Activated T-helper 1 cell treated with anti-CD3 and anti-CD28 coated beads, Interleukin-12 subunit alpha, Interleukin-12 subunit beta, Interleukin-2, Interleukin-4 antibody, amounts not matched to agents 30 ng/mL and 10 ng/mL and 1 ng/mL, durations not matched to agents 14 hours and 24 hours and 36 hours (primary cell): Measurements from ENCODE around the gene MAN1B1. TPM values are rescaled to one million over a fixed set of nuclear protein-coding genes. Genes with fewer than 3 reads are reported as not detected.

Experiments used
- DNase-seq: peaks from one replicate; pipeline ENCODE4 v3.0.0; 2021; ENCODE audit warnings: low spot score
- H3K27ac Mint-ChIP-seq: one replicate; pipeline ENCODE4 v1.8.0; 2021; ENCODE audit warnings: mild to moderate bottlenecking, mixed read lengths
- H3K27me3 Mint-ChIP-seq: one replicate; pipeline ENCODE4 v1.8.0; 2022; ENCODE audit warnings: mild to moderate bottlenecking, moderate library complexity, mixed read lengths; ENCODE audit not compliant: insufficient read depth
- H3K36me3 Mint-ChIP-seq: one replicate; pipeline ENCODE4 v1.8.0; 2021; ENCODE audit warnings: low read depth, mixed read lengths
- H3K4me1 Mint-ChIP-seq: one replicate; pipeline ENCODE4 v1.8.0; 2021; ENCODE audit warnings: low read depth, mixed read lengths
- H3K4me3 Mint-ChIP-seq: one replicate; pipeline ENCODE4 v1.8.0; 2021; ENCODE audit warnings: mild to moderate bottlenecking, moderate library complexity, mixed read lengths
- H3K9me3 Mint-ChIP-seq: one replicate; pipeline ENCODE4 v1.8.0; 2021; ENCODE audit warnings: mixed read lengths
- intact Hi-C: fragments of 100-400 bp; cut with micrococcal nuclease; formaldehyde crosslinking; loops from one replicate; pipeline ENCODE4 v1.15.1; 2024
- total RNA-seq: library from RNA; stranded (reverse); gene quantifications from 2 replicates; pipeline ENCODE4 v1.2.3, GENCODE V29; 2022

The MAN1B1 gene
- total RNA-seq, 1 donor from 2014 or later, result 53.6 TPM

DNA sequence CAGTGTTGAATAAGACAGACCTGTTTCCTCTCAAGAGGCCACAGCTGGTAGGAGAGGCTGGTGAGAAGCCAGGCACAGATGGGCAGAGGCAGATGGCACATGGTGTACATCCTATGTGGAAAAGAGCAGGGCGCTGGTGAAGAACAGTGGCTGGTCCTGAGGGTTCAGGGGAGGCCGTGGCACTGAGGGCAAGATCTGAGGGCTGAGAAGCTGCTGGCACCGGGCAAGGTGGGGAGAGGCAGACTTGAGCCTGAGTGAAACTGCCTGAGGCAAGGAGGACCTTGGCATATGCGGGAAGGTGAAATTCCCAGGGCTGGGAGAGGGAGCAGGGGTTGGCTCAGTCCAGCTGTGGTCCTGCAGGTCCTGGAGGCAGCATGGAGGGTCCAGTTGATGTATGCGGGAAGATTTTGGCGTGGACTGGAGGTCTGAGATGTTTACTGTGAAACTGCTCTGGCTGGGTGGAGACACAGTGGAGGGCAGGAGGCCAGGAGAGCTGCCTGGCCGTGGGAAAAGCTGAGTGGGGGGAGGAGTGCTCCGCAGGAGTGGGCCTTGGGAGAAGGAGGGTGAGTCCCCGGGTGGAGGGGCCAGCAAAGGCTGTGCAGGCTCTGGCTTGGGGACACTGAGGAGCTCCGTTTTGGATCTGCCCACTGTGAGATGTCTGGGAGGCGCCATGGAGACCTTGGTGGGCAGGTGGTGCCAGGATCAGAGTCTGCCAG lies 2.6 kb downstream of the MAN1B1 start:
- peaks cover 33% of the 10 kb centered on the region for H3K4me1 Mint-ChIP-seq
- peaks cover 24% of the 10 kb centered on the region for H3K36me3 Mint-ChIP-seq
- no peak for DNase-seq
- H3K27ac Mint-ChIP-seq, result no peak overlapping the region
- H3K27me3 Mint-ChIP-seq, result no peaks in the 10 kb centered on the region
- intact Hi-C loops, result loop anchor here (5.0 kb wide), 2 partner anchors 187 to 202 kb away; partner anchors contain the start of gene TRAF2
- no peak overlapping the region for H3K4me3 Mint-ChIP-seq
- no peaks in the 10 kb centered on the region for H3K9me3 Mint-ChIP-seq

DNA sequence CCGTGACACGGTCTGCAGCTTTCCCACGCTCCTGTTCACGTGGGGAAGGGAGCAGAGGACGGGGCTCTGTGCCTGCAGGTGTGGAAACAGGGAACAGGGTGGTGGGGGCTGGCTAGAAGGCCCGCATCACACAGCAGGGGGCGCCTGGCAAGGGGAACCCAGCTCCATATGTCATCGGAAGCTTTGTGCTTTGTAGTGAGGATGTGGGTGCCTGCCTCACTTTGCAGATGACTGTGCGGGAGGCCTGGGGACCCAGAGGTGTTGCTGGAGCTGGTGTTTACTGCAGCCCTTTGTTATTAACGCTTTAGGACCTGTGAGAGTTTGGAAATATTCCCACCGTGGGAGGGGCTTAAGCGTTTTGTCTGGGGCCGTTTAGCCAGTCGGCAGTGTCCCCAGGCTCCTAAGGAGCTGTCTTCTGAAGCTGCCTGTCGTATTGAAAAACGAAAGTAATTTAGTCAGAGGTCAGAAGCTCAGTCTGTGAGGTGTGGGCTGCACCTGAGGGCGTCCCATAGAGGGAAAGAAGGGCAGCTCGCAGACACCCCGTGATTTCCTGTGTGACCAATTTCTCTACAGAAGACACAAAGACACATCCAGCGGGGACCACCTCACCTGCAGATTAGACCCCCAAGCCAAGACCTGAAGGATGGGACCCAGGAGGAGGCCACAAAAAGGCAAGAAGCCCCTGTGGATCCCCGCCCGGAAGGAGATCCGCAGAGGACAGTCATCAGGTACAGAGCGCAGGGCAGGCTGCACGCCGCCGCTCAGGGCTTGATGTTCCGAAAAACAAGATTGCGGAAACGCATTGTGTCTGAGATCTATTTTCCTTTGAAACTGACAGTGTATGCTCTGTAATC lies 9.1 kb downstream of the MAN1B1 start:
- no peaks in the 10 kb centered on the region for H3K9me3 Mint-ChIP-seq
- peak overlapping the region; percentile 93 for H3K27ac Mint-ChIP-seq
- no peaks in the 10 kb centered on the region for H3K27me3 Mint-ChIP-seq
- peak overlapping the region; percentile 72 for H3K4me3 Mint-ChIP-seq
- peak; percentile 83 for DNase-seq
- intact Hi-C loops, result loop anchor here (1.0 kb wide), 3 partner anchors 9 to 22 kb away; partner anchors contain the start of gene DPP7
- peaks cover 23% of the 10 kb centered on the region for H3K4me1 Mint-ChIP-seq
- H3K36me3 Mint-ChIP-seq, result peaks cover 30% of the 10 kb centered on the region

DNA sequence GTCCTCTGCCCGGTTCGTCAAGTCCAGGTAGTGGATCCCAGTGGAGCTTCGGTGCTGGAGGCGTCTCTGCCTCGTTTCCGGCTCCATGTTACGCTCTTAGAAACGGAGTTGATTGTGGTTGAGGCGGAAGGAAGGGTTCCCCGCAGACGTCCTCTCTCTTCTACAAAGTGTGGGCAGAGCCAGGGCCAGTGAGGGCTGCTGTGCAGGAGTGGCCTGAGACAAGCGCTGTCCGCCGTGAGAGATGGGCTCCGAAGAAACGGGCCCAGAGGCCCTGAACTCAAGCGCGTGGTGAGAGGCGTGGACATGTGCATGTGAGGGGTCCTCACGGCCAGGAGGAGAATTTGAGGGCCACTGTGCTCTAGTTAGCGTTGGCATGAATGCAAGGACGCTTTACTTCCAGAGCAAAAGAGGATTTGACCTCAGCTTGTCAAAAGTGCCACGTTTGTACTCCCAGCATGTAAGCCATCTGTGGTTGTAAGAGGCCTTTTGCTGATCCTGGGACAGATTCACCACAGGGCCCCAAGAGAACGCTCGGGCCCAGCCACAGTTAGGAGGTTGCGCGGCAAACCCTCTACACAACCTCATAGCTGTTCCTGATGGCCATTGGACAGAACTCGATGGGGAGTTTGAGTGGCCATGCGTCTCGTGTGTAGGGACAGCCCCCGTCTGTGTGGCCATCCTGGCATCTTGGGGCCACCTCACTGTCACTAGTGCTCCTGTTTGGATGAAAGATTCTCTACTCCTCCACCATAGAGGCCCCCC lies 10.2 kb downstream of the MAN1B1 start:
- H3K9me3 Mint-ChIP-seq, result no peaks in the 10 kb centered on the region
- peaks cover 23% of the 10 kb centered on the region for H3K4me1 Mint-ChIP-seq
- H3K27me3 Mint-ChIP-seq, result no peaks in the 10 kb centered on the region
- peaks cover 26% of the 10 kb centered on the region for H3K36me3 Mint-ChIP-seq
- no peak overlapping the region for H3K4me3 Mint-ChIP-seq
- no peak for DNase-seq
- H3K27ac Mint-ChIP-seq, result peak overlapping the region; percentile 93
- intact Hi-C loops, result no loop called here

GRCh38 chr9:137097761-137098462 lies 11.1 kb downstream of the MAN1B1 start:
- Mint-ChIP-seq H3K27me3 (no peaks in the 10 kb centered on the region), H3K9me3 (no peaks in the 10 kb centered on the region), H3K36me3 (peaks cover 20% of the 10 kb centered on the region), H3K4me1 (peaks cover 21% of the 10 kb centered on the region), H3K4me3 (no peak overlapping the region), H3K27ac (no peak overlapping the region)
- intact Hi-C loops, result no loop called here
- no peak for DNase-seq

- Mint-ChIP-seq H3K27me3 (no peaks in the 10 kb centered on the region), H3K4me3 (no peak overlapping the region), H3K36me3 (peaks cover 18% of the 10 kb centered on the region), H3K27ac (peak overlapping the region; percentile 23), H3K9me3 (no peaks in the 10 kb centered on the region), H3K4me1 (peaks cover 18% of the 10 kb centered on the region)
- intact Hi-C loops, result no loop called here
- DNase-seq, result no peak
Measured at GRCh38 chr9:137099231-137099630, 12.4 kb downstream of the MAN1B1 start.

DNA sequence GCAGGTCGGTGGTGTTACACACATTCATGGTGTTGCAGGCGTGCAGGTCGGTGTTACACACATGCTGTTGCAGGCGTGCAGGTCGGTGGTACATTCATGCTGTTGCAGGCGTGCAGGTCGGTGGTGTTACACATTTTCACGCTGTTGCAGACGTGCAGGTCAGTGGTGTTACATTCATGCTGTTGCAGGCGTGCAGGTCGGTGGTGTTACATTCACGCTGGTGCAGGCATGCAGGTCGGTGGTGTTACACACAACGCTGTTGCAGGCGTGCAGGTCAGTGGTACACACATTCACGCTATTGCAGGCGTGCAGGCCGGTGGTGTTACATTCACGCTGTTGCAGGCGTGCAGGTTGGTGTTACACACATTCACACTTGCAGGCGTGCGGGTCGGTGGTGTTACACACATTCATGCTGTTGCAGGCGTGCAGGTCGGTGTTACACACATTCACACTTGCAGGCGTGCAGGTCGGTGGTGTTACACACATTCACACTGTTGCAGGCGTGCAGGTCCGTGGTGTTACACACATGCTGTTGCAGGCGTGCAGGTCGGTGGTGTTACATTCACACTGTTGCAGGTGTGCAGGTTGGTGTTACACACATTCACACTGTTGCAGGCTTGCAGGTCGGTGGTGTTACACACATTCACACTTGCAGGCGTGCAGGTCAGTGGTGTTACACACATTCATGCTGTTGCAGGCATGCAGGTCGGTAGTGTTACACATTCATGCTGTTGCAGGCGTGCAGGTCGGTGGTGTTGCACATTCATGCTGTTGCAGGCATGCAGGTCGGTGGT lies 16.6 kb downstream of the MAN1B1 start:
- no peak overlapping the region for H3K4me3 Mint-ChIP-seq
- no peaks in the 10 kb centered on the region for H3K9me3 Mint-ChIP-seq
- H3K27ac Mint-ChIP-seq, result no peak overlapping the region
- DNase-seq, result no peak
- H3K27me3 Mint-ChIP-seq, result no peaks in the 10 kb centered on the region
- intact Hi-C loops, result no loop called here
- no peaks in the 10 kb centered on the region for H3K4me1 Mint-ChIP-seq
- H3K36me3 Mint-ChIP-seq, result peaks cover 19% of the 10 kb centered on the region

DNA sequence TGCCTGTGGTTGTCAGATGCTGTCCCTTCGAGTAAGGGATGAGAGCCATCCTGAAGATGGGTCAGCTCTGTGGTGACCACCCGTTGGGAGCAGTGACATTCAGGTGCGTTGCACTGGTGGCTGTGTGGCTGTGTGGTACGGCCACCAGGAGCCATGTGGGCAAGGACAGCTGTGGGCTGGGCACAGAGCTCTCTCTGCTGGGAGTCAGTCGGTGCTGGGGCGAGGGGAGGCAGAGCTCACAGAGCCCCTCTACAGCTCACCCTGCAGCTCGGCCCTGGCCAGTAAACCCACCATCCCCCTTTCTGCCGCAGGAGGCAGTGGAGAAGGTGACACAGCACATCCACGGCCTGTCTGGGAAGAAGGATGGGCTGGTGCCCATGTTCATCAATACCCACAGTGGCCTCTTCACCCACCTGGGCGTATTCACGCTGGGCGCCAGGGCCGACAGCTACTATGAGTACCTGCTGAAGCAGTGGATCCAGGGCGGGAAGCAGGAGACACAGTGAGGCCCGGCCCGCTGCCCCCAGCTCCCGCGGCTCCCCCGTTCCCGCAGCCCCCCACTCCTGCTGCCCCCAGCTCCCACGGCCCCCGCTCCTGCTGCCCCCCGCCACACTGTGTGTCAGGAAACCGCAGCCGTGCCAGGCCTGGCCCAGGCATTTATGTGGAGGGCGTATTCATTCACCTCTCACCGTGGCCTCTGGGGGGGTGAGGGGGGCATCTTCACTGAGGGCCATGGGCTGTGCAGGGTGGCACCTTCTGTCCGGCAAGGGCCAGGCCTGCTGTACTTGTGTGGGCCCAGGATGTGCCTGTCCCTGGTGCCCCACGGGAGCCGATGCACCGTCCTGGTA lies 19.3 kb downstream of the MAN1B1 start:
- H3K27ac Mint-ChIP-seq, result no peak overlapping the region
- no peak overlapping the region for H3K4me3 Mint-ChIP-seq
- no peaks in the 10 kb centered on the region for H3K27me3 Mint-ChIP-seq
- no peak for DNase-seq
- H3K36me3 Mint-ChIP-seq, result peaks cover 16% of the 10 kb centered on the region
- intact Hi-C loops, result no loop called here
- no peaks in the 10 kb centered on the region for H3K4me1 Mint-ChIP-seq
- H3K9me3 Mint-ChIP-seq, result no peaks in the 10 kb centered on the region

DNA sequence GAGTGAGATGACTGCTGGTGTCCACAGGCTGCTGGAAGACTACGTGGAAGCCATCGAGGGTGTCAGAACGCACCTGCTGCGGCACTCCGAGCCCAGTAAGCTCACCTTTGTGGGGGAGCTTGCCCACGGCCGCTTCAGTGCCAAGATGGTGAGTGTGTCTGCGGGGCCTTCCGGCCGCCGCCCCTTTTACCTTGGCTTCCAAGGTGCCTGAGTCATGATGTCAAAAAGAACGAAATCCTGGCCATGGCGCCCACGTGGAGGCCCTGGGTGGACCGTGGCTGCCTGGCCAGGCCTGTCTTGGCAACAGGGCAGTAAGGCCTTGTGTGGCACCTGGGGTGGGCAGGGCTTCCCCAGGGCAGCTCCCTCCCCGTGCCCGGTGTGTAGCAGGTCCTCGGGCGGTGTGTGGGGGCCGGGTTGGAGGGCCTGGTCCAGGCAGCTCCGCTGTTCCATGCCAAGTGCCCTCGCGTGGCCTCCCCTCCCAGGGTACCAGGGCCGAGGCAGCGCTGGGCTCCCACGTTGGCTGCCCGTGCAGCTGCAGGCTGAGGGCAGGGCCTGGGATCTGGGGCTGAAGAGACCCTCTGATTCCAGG lies 20.0 kb downstream of the MAN1B1 start:
- Mint-ChIP-seq H3K36me3 (peaks cover 16% of the 10 kb centered on the region), H3K9me3 (no peaks in the 10 kb centered on the region), H3K27ac (no peak overlapping the region), H3K4me3 (no peak overlapping the region), H3K4me1 (no peaks in the 10 kb centered on the region), H3K27me3 (no peaks in the 10 kb centered on the region)
- no peak for DNase-seq
- intact Hi-C loops, result no loop called here

DNA sequence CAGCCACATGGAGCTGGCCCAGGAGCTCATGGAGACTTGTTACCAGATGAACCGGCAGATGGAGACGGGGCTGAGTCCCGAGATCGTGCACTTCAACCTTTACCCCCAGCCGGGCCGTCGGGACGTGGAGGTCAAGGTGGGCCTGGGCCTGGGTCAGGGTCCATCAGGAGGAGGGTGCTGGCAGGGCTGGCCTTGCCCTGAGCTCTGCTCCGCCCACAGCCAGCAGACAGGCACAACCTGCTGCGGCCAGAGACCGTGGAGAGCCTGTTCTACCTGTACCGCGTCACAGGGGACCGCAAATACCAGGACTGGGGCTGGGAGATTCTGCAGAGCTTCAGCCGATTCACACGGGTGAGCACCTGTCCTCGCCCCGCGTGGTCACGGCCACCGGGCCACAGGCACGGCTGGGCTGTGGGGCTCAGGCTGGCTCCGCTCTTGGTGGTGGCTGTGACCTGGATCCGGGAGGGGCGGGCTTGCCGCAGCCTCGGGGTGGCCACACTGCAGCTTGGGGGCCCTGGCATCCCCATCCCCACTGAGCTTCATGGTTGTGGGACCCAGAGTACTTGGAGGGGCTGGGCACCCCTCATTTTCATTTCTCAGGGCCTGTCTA lies 20.6 kb downstream of the MAN1B1 start:
- no peaks in the 10 kb centered on the region for H3K4me1 Mint-ChIP-seq
- no peak overlapping the region for H3K4me3 Mint-ChIP-seq
- intact Hi-C loops, result no loop called here
- H3K36me3 Mint-ChIP-seq, result peaks cover 16% of the 10 kb centered on the region
- no peaks in the 10 kb centered on the region for H3K27me3 Mint-ChIP-seq
- no peaks in the 10 kb centered on the region for H3K9me3 Mint-ChIP-seq
- no peak overlapping the region for H3K27ac Mint-ChIP-seq
- no peak for DNase-seq

- intact Hi-C loops, result no loop called here
- H3K4me1 Mint-ChIP-seq, result no peaks in the 10 kb centered on the region
- H3K27me3 Mint-ChIP-seq, result no peaks in the 10 kb centered on the region
- no peak for DNase-seq
- peaks cover 18% of the 10 kb centered on the region for H3K36me3 Mint-ChIP-seq
- no peaks in the 10 kb centered on the region for H3K9me3 Mint-ChIP-seq
- H3K4me3 Mint-ChIP-seq, result no peak overlapping the region
- no peak overlapping the region for H3K27ac Mint-ChIP-seq
Measured at GRCh38 chr9:137107982-137108381, 21.2 kb downstream of the MAN1B1 start.
